ENCODE data around the gene SNAPC2. TPM values are rescaled to one million over a fixed set of nuclear protein-coding genes. Genes with fewer than 3 reads are reported as not detected.
"Not testable (repeated sequence)": the region's sequence is repeated elsewhere in the genome, so short reads cannot be mapped to it uniquely, and the experiment has no call there.

SNAPC2 gene
- total RNA-seq, 2 donors from 2014 or later = 25.4 to 48.6 TPM

GRCh38 chr19:7916955-7917266 is 3.2 kb upstream of the SNAPC2 start:
- Mint-ChIP-seq H3K4me1 (ENCODE audit: low read depth in 2 of 2) (peaks cover 14 to 21% of the 10 kb centered on the region in 2 donors), H3K36me3 (no peaks in the 10 kb centered on the region), H3K27me3 (peaks cover 6 to 7% of the 10 kb centered on the region in 2 donors), H3K27ac (no peak overlapping the region), H3K9me3 (no peaks in the 10 kb centered on the region), H3K4me3 (peak overlapping the region; percentile 72)
- DNase-seq (ENCODE audit: low spot score) (no peak), ATAC-seq (no peak)

GRCh38 chr19:7917267-7918061 is 2.7 kb upstream of the SNAPC2 start:
- no peak for DNase-seq (ENCODE audit: low spot score)
- Mint-ChIP-seq H3K9me3 (no peaks in the 10 kb centered on the region), H3K4me1 (ENCODE audit: low read depth in 2 of 2) (peaks cover 14 to 21% of the 10 kb centered on the region in 2 donors), H3K4me3 (peak overlapping the region; percentile 72), H3K27ac (no peak overlapping the region), H3K36me3 (no peaks in the 10 kb centered on the region), H3K27me3 (peaks cover 6 to 7% of the 10 kb centered on the region in 2 donors)
- ATAC-seq = no peak

- H3K27ac Mint-ChIP-seq; ATAC-seq; H3K27me3 Mint-ChIP-seq; DNase-seq (ENCODE audit: low spot score); H3K36me3 Mint-ChIP-seq; H3K9me3 Mint-ChIP-seq: not testable (repeated sequence)
- Mint-ChIP-seq H3K4me3 (peak overlapping the region; percentile 45), H3K4me1 (ENCODE audit: low read depth in 2 of 2) (peaks cover 14 to 17% of the 10 kb centered on the region in 2 donors)
Measured at GRCh38 chr19:7918062-7918614, 2.0 kb upstream of the SNAPC2 start.

- peaks cover 14 to 17% of the 10 kb centered on the region in 2 donors for H3K4me1 Mint-ChIP-seq (ENCODE audit: low read depth in 2 of 2)
- DNase-seq (ENCODE audit: low spot score) = no peak
- H3K4me3 Mint-ChIP-seq = peak overlapping the region; percentile 45
- H3K36me3 Mint-ChIP-seq = no peaks in the 10 kb centered on the region
- H3K27me3 Mint-ChIP-seq = peaks cover 6 to 7% of the 10 kb centered on the region in 2 donors
- no peak for ATAC-seq
- no peaks in the 10 kb centered on the region for H3K9me3 Mint-ChIP-seq
- H3K27ac Mint-ChIP-seq = no peak overlapping the region
Measured at GRCh38 chr19:7918615-7919421, 1.3 kb upstream of the SNAPC2 start.

- Mint-ChIP-seq H3K4me1 (ENCODE audit: low read depth in 2 of 2) (peaks cover 14 to 16% of the 10 kb centered on the region in 2 donors), H3K9me3 (no peaks in the 10 kb centered on the region), H3K36me3 (no peaks in the 10 kb centered on the region), H3K27ac (peak overlapping the region; percentile 69 to 92), H3K27me3 (peaks cover 6 to 7% of the 10 kb centered on the region in 2 donors), H3K4me3 (peak overlapping the region; percentile 87)
- ATAC-seq (peak; percentile 82 to 92), DNase-seq (ENCODE audit: low spot score) (peak; percentile 99)
Measured at GRCh38 chr19:7920519-7921301, 572 bp downstream of the SNAPC2 start.

GRCh38 chr19:7921302-7921966 is 1.3 kb downstream of the SNAPC2 start:
- ATAC-seq (no peak), DNase-seq (ENCODE audit: low spot score) (no peak)
- Mint-ChIP-seq H3K27me3 (peaks cover 6 to 7% of the 10 kb centered on the region in 2 donors), H3K9me3 (no peaks in the 10 kb centered on the region), H3K4me3 (peak overlapping the region; percentile 87), H3K4me1 (ENCODE audit: low read depth in 2 of 2) (peaks cover 14 to 19% of the 10 kb centered on the region in 2 donors), H3K27ac (peak overlapping the region; percentile 60 to 92), H3K36me3 (no peaks in the 10 kb centered on the region)

- Mint-ChIP-seq H3K4me3 (peak overlapping the region; percentile 62), H3K27me3 (peaks cover 6 to 7% of the 10 kb centered on the region in 2 donors), H3K4me1 (ENCODE audit: low read depth in 2 of 2) (peaks cover 14 to 22% of the 10 kb centered on the region in 2 donors), H3K36me3 (no peaks in the 10 kb centered on the region), H3K9me3 (no peaks in the 10 kb centered on the region), H3K27ac (no peak overlapping the region)
- ATAC-seq = no peak
- DNase-seq (ENCODE audit: low spot score) = no peak
Measured at GRCh38 chr19:7921967-7922835, 2.1 kb downstream of the SNAPC2 start.

GRCh38 chr19:7922836-7923195 is 2.7 kb downstream of the SNAPC2 start:
- Mint-ChIP-seq H3K36me3 (no peaks in the 10 kb centered on the region), H3K4me3 (peak overlapping the region; percentile 37), H3K9me3 (no peaks in the 10 kb centered on the region), H3K27me3 (peaks cover 6% of the 10 kb centered on the region in 2 donors), H3K27ac (no peak overlapping the region), H3K4me1 (ENCODE audit: low read depth in 2 of 2) (peaks cover 14 to 21% of the 10 kb centered on the region in 2 donors)
- ATAC-seq (no peak), DNase-seq (ENCODE audit: low spot score) (no peak)

GRCh38 chr19:7923295-7924191 is 3.4 kb downstream of the SNAPC2 start:
- DNase-seq (ENCODE audit: low spot score) (no peak), ATAC-seq (no peak)
- Mint-ChIP-seq H3K27me3 (peaks cover 4 to 6% of the 10 kb centered on the region in 2 donors), H3K36me3 (no peaks in the 10 kb centered on the region), H3K27ac (no peak overlapping the region), H3K4me3 (peak overlapping the region; percentile 37), H3K4me1 (ENCODE audit: low read depth in 2 of 2) (peaks cover 9 to 18% of the 10 kb centered on the region in 2 donors), H3K9me3 (no peaks in the 10 kb centered on the region)

- no peak overlapping the region for H3K27ac Mint-ChIP-seq
- no peaks in the 10 kb centered on the region for H3K9me3 Mint-ChIP-seq
- no peaks in the 10 kb centered on the region for H3K36me3 Mint-ChIP-seq
- DNase-seq (ENCODE audit: low spot score) (no peak), ATAC-seq (no peak)
- peaks cover 9 to 23% of the 10 kb centered on the region in 2 donors for H3K4me1 Mint-ChIP-seq (ENCODE audit: low read depth in 2 of 2)
- H3K27me3 Mint-ChIP-seq = peaks cover 4 to 6% of the 10 kb centered on the region in 2 donors
- peak overlapping the region; percentile 44 for H3K4me3 Mint-ChIP-seq
Measured at GRCh38 chr19:7924241-7924640, 4.1 kb downstream of the SNAPC2 start.

- peaks cover 5 to 21% of the 10 kb centered on the region in 2 donors for H3K4me1 Mint-ChIP-seq (ENCODE audit: low read depth in 2 of 2)
- H3K36me3 Mint-ChIP-seq = no peaks in the 10 kb centered on the region
- H3K27me3 Mint-ChIP-seq = peaks cover 2 to 3% of the 10 kb centered on the region in 2 donors
- no peak overlapping the region for H3K4me3 Mint-ChIP-seq
- DNase-seq (ENCODE audit: low spot score) (no peak), ATAC-seq (no peak)
- no peak overlapping the region for H3K27ac Mint-ChIP-seq
- no peaks in the 10 kb centered on the region for H3K9me3 Mint-ChIP-seq
Measured at GRCh38 chr19:7924651-7925170, 4.6 kb downstream of the SNAPC2 start.

Data from natural killer cell treated with Interleukin-12 subunit alpha and Interleukin-12 subunit beta and Interleukin-15 and Interleukin-18, amount 100 ng/mL, for 72 hours (primary cell).